OCI-LY7 (cell line): ENCODE data around the gene BTNL2. TPM values are rescaled to one million over a fixed set of nuclear protein-coding genes. Genes with fewer than 3 reads are reported as not detected.
A peak's percentile ranks its signal among the peaks of the same experiment; 100 is the strongest.

ENCODE experiments used
- BruUV-seq: library from RNA; stranded (reverse); fragments of 400-500 nt; replicated peaks from 2 replicates; lab custom pipeline; 2021; lab: Mats Ljungman, UMichigan
- CTCF ChIA-PET: fragments of 300-600 bp; sonication (Branson Sonifier 250); formaldehyde crosslinking; loops from one replicate; lab custom pipeline; 2022; ENCODE audit warnings: antibody characterized with exemption; ENCODE audit not compliant: unreplicated experiment; lab: Charles Lee
- POLR2A ChIA-PET: fragments of 300-600 bp; sonication (Branson Sonifier 250); formaldehyde crosslinking; loops from one replicate; lab custom pipeline; 2022; ENCODE audit warnings: antibody characterized with exemption; lab: Charles Lee
- DNase-seq: peaks from one replicate; pipeline ENCODE4 v3.0.0-alpha.2; 2015; ENCODE audit warnings: low spot score
- H2AFZ ChIP-seq: fragments of 200-600 bp; sonication (generic), shearing (Covaris generic); 2 replicates; pipeline ENCODE4 v1.6.1; 2014; ENCODE audit warnings: mild to moderate bottlenecking, antibody characterized with exemption, low read length, moderate library complexity
- H3K27ac ChIP-seq: fragments of 200-600 bp; sonication (generic); 2 replicates; pipeline ENCODE4 v1.5.1; 2014; ENCODE audit warnings: mixed run types, low read depth, mild to moderate bottlenecking, moderate library complexity, low read length, inconsistent platforms; ENCODE audit not compliant: poor library complexity, severe bottlenecking
- H3K36me3 ChIP-seq: fragments of 200-600 bp; sonication (generic); 2 replicates; pipeline ENCODE4 v1.6.1; 2014; ENCODE audit warnings: mild to moderate bottlenecking, antibody characterized with exemption, low read length, moderate library complexity, mixed read lengths; ENCODE audit not compliant: insufficient read depth
- H3K4me1 ChIP-seq: fragments of 200-600 bp; sonication (generic); 2 replicates; pipeline ENCODE4 v1.5.1; 2014; ENCODE audit warnings: mild to moderate bottlenecking, low read length; ENCODE audit not compliant: insufficient read depth, poor library complexity, severe bottlenecking
- H3K4me2 ChIP-seq: fragments of 200-600 bp; sonication (generic); 2 replicates; pipeline ENCODE4 v1.6.1; 2014; ENCODE audit warnings: mild to moderate bottlenecking, low read length
- H3K4me3 ChIP-seq: fragments of 200-600 bp; sonication (generic); 2 replicates; pipeline ENCODE4 v1.5.1; 2014; ENCODE audit warnings: mild to moderate bottlenecking, low read depth, low read length; ENCODE audit not compliant: poor library complexity, severe bottlenecking
- H3K79me2 ChIP-seq: fragments of 200-600 bp; sonication (generic); 2 replicates; pipeline ENCODE4 v1.6.1; 2016; ENCODE audit warnings: low read depth, mild to moderate bottlenecking, low read length, moderate library complexity, mixed read lengths; ENCODE audit not compliant: insufficient read depth
- H3K9me2 ChIP-seq: fragments of 200-600 bp; sonication (generic); 2 replicates; pipeline ENCODE4 v1.6.1; 2016; ENCODE audit warnings: mild to moderate bottlenecking, low read length, mixed read lengths; ENCODE audit not compliant: insufficient read depth
- H3K9me3 ChIP-seq: fragments of 200-600 bp; sonication (generic); 2 replicates; pipeline ENCODE4 v1.6.1; 2014; ENCODE audit warnings: mild to moderate bottlenecking, mixed run types, low read length, mixed read lengths
- H4K20me1 ChIP-seq: fragments of 200-600 bp; sonication (generic); 2 replicates; pipeline ENCODE4 v1.6.1; 2014; ENCODE audit warnings: mild to moderate bottlenecking, antibody characterized with exemption, low read length, moderate library complexity, mixed read lengths; ENCODE audit not compliant: insufficient read depth
- EZH2phosphoT487 ChIP-seq: fragments of 200-600 bp; sonication (generic); IDR thresholded peaks from 2 replicates; pipeline ENCODE4 v1.6.1; 2018; ENCODE audit warnings: low read depth, borderline replicate concordance, mild to moderate bottlenecking, mixed run types, antibody characterized with exemption, low read length, moderate library complexity, mixed read lengths
- intact Hi-C: fragments of 100-400 bp; cut with micrococcal nuclease; formaldehyde crosslinking; loops from one replicate; pipeline ENCODE4 v1.10.0; 2022; ENCODE audit not compliant: unreplicated experiment
- total RNA-seq, 2 experiments: library from RNA; depleted of rRNA in 1 of 2; stranded (reverse); fragments of >200 nt in 1 of 2; shearing (Covaris generic) in 1 of 2; gene quantifications; 2 replicates each; pipeline ENCODE4 v1.2.3, GENCODE V29; 2014 to 2022
- TF ChIP-seq, protein P1 (sequence below): fragments of 200-600 bp; sonication (generic); conservative IDR thresholded peaks from 2 replicates; pipeline ENCODE4 v1.5.1; 2014; ENCODE audit warnings: mild to moderate bottlenecking, antibody characterized with exemption, low read length, moderate library complexity, mixed read lengths

Gene BTNL2
- total RNA-seq, 2 experiments from 2014 or later: 3.1 to 4.9 TPM

DNA sequence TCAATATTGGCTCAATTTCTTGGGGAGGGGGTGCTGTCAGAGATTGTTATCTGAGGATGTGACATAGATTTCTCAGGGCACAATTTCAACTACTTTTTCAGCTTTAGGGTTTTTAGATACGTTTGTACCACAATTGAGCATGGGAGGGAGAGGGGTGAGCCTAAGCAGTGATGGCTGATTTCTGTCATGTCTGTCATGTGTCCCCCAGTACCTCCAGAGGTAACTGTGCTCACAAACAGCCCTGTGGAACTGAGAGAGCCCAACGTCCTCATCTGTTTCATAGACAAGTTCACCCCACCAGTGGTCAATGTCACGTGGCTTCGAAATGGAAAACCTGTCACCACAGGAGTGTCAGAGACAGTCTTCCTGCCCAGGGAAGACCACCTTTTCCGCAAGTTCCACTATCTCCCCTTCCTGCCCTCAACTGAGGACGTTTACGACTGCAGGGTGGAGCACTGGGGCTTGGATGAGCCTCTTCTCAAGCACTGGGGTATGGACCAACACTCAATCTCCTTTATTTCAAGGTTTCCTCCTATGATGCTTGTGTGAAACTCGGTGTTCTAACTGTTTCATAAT is 36.1 kb upstream of the BTNL2 start:
- H3K4me2 ChIP-seq: peak overlapping the region; percentile 91
- POLR2A ChIA-PET: no interaction called here
- no peaks in the 10 kb centered on the region for H3K9me3 ChIP-seq
- no peak overlapping the region for H3K27ac ChIP-seq
- H2AFZ ChIP-seq: no peak overlapping the region
- H3K9me2 ChIP-seq: no peaks in the 10 kb centered on the region
- peaks cover 41% of the 10 kb centered on the region for H3K79me2 ChIP-seq
- CTCF ChIA-PET: no interaction called here
- BruUV-seq: no TSS peak
- intact Hi-C loops: no loop called here
- H3K4me1 ChIP-seq: peaks cover 37% of the 10 kb centered on the region
- no peak for DNase-seq
- peak overlapping the region; percentile 91 for H3K4me3 ChIP-seq
- H3K36me3 ChIP-seq: peaks cover 56% of the 10 kb centered on the region
- peaks cover 23% of the 10 kb centered on the region; the same call in 1 of the 2 replicates for H4K20me1 ChIP-seq
- TF ChIP-seq EZH2phosphoT487: no peak
- TF ChIP-seq, protein P1, sequence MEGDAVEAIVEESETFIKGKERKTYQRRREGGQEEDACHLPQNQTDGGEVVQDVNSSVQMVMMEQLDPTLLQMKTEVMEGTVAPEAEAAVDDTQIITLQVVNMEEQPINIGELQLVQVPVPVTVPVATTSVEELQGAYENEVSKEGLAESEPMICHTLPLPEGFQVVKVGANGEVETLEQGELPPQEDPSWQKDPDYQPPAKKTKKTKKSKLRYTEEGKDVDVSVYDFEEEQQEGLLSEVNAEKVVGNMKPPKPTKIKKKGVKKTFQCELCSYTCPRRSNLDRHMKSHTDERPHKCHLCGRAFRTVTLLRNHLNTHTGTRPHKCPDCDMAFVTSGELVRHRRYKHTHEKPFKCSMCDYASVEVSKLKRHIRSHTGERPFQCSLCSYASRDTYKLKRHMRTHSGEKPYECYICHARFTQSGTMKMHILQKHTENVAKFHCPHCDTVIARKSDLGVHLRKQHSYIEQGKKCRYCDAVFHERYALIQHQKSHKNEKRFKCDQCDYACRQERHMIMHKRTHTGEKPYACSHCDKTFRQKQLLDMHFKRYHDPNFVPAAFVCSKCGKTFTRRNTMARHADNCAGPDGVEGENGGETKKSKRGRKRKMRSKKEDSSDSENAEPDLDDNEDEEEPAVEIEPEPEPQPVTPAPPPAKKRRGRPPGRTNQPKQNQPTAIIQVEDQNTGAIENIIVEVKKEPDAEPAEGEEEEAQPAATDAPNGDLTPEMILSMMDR: no peak

DNA sequence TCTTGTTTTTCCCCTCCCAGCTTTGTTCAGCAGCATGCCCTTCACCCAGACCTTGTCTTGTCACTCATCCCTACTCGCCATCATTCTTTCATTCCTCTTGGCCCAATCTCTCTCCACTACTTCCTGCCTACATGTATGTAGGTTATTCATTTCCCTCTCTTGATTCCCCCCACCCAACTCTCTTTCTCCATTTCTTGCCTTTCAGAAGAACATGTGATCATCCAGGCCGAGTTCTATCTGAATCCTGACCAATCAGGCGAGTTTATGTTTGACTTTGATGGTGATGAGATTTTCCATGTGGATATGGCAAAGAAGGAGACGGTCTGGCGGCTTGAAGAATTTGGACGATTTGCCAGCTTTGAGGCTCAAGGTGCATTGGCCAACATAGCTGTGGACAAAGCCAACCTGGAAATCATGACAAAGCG is 35.3 kb upstream of the BTNL2 start:
- CTCF ChIA-PET: no interaction called here
- Histone ChIP-seq H4K20me1 (peaks cover 23% of the 10 kb centered on the region; the same call in 1 of the 2 replicates), H2AFZ (no peak overlapping the region), H3K79me2 (peaks cover 41% of the 10 kb centered on the region), H3K9me2 (no peaks in the 10 kb centered on the region), H3K36me3 (peaks cover 56% of the 10 kb centered on the region), H3K9me3 (no peaks in the 10 kb centered on the region), H3K4me3 (peak overlapping the region; percentile 91), H3K27ac (no peak overlapping the region), H3K4me2 (peak overlapping the region; percentile 91), H3K4me1 (peaks cover 44% of the 10 kb centered on the region)
- intact Hi-C loops: no loop called here
- no TSS peak for BruUV-seq
- POLR2A ChIA-PET: interaction anchor here (0.5 kb wide), 1 partner anchor 438 kb away, joined by 4 read pairs; no protein-coding TSS in a partner anchor
- no peak for TF ChIP-seq EZH2phosphoT487
- TF ChIP-seq, protein P1: no peak
- no peak for DNase-seq
